Lower leg skin (tissue), 4 donors: ENCODE data around the gene FAM3D. TPM values are rescaled to one million over a fixed set of nuclear protein-coding genes. Genes with fewer than 3 reads are reported as not detected.

Source experiments
- DNase-seq, 2 donors: peaks; one replicate each; pipeline ENCODE4 v3.0.0-alpha.2; 2019; ENCODE audit warnings: low spot score in 2 of 2
- H3K4me3 ChIP-seq: fragments of 200-600 bp; sonication (generic); 2 replicates; pipeline ENCODE4 v1.5.1; 2017; ENCODE audit warnings: mild to moderate bottlenecking, low read depth; ENCODE audit not compliant: poor library complexity, severe bottlenecking
- POLR2A ChIP-seq, 2 donors: fragments of 450-650 bp; IDR thresholded peaks; one replicate each; pipeline ENCODE4 v1.6.1; 2016 to 2017; ENCODE audit warnings: antibody characterized with exemption in 2 of 2, mild to moderate bottlenecking in 1 of 2, moderate library complexity in 1 of 2
- whole genome bisulfite sequencing, 2 donors: methylation state at CpG; one replicate each; pipeline ENCODE4 v1.1.5; 2018; 5-methylcytosine and 5-hydroxymethylcytosine counted together
- intact Hi-C: fragments of 100-400 bp; cut with DNase I; formaldehyde crosslinking; loops from one replicate; pipeline ENCODE4 v1.15.0; 2023; ENCODE audit warnings: low total_unique reads
- total RNA-seq, 4 donors: library from RNA; depleted of rRNA; stranded (reverse); fragments of >200 nt; gene quantifications; one replicate each; pipeline ENCODE4 v1.1.0, GENCODE V29; 2016
- TF ChIP-seq, protein P1 (sequence below), 3 donors: fragments of 450-650 bp; IDR thresholded peaks; one replicate each; pipeline ENCODE4 v1.5.1; 2016; ENCODE audit warnings: antibody characterized with exemption in 3 of 3, mild to moderate bottlenecking in 3 of 3, moderate library complexity in 2 of 3

FAM3D gene
- total RNA-seq, 4 donors from 2014 or later = 3.7 to 3.8 (median 3.8) TPM; not detected in 1

DNA sequence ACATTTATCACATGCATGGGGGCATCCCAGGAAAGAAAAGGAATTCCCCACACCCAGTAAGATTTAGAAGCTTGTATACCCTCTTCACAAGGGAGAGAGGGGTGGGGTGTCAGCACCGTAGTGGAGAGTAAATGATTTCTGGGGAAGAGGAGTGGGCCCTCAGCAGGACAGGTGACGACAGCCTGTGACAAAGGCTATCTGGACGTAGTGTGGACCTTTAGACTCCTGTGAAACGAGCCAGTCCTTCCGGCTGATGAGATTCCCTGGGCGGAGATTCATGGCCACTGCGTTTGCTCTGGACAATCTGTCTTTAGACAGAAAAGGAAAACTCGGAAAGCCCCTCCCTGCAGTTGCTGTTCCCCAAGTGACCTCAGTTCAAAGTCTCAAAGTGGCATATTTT lies 1.7 kb upstream of the FAM3D start:
- intact Hi-C loops = no loop called here
- WGBS, 2 donors = 79 to 86% methylated on average over 8 of the region's 8 CpGs
- H3K4me3 ChIP-seq = no peak overlapping the region
- TF ChIP-seq, protein P1, sequence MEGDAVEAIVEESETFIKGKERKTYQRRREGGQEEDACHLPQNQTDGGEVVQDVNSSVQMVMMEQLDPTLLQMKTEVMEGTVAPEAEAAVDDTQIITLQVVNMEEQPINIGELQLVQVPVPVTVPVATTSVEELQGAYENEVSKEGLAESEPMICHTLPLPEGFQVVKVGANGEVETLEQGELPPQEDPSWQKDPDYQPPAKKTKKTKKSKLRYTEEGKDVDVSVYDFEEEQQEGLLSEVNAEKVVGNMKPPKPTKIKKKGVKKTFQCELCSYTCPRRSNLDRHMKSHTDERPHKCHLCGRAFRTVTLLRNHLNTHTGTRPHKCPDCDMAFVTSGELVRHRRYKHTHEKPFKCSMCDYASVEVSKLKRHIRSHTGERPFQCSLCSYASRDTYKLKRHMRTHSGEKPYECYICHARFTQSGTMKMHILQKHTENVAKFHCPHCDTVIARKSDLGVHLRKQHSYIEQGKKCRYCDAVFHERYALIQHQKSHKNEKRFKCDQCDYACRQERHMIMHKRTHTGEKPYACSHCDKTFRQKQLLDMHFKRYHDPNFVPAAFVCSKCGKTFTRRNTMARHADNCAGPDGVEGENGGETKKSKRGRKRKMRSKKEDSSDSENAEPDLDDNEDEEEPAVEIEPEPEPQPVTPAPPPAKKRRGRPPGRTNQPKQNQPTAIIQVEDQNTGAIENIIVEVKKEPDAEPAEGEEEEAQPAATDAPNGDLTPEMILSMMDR (IDR thresholded peaks at IDR 0.05) = no peak
- no peak for TF ChIP-seq POLR2A (IDR thresholded peaks at IDR 0.05)
- DNase-seq = peak in 1 of 2 donors; percentile 45

DNA sequence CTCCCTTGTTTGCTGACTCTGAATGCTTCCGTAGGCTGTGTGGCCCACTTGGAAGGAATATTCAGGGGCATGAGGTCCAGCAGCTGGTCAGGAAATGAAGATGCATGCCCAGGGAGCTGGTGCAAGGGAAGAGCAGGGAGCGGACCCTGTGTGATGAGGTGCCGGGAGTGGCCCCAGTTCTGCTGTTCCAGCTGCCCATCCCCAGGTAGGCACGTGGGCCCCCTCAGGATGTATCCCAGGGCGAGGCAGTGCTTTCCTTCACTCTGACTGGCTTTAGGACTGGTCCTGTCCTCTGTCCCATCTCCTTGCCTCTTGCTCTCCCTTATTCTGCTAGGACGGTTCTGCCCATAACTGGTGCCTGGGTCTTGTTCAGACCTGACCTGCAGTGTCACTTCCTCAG lies 1.1 kb upstream of the FAM3D start:
- H3K4me3 ChIP-seq = no peak overlapping the region
- DNase-seq = peak in 1 of 2 donors; percentile 53
- TF ChIP-seq, protein P1 (IDR thresholded peaks at IDR 0.05) = no peak
- no peak for TF ChIP-seq POLR2A (IDR thresholded peaks at IDR 0.05)
- intact Hi-C loops = no loop called here
- WGBS, 2 donors = 75 to 79% methylated on average over 6 of the region's 6 CpGs

DNA sequence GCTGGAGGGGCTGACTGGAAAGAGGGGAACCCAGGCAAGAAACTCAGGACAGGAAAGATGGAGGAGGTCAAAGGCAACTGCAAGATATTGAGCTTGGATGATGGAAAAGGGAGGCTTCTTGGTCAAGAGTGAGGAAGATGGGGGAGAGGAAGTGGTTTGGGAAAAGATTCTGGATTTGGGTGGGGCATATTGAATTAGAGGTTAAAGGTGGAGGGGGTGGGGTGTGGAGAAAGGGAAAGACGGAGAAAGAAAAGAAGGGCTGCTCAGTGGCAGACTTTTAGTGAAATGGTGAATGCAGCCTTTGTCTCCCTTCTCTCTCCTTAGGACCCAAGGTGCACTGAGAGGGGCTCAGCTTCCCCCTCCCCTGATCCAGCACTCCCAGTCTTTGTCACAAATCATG lies 655 bp upstream of the FAM3D start:
- DNase-seq = no peak
- TF ChIP-seq POLR2A (IDR thresholded peaks at IDR 0.05) = no peak
- TF ChIP-seq, protein P1 (IDR thresholded peaks at IDR 0.05) = no peak
- no peak overlapping the region for H3K4me3 ChIP-seq
- intact Hi-C loops = no loop called here
- 84 to 90% methylated on average over 1 of the region's 1 CpG for WGBS, 2 donors

DNA sequence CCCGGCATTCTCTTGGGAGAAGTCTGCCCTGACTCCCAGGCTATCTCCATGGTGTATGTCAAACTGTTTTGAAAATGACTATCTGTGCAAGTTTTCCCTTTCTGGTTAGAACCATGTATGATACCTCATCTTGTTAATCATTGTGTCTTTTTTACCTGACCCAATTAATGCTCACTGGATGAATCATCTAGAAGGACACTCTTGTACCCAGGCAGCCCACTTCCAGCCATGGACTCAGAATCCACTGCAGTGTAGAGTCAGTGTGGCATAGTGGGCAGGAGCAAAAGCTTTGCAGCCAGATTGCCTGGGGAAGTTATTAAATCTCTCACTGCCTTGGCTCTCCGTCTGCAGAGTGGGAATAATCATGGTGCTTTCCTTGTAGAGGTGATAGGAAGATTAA lies 1.2 kb downstream of the FAM3D start:
- intact Hi-C loops = no loop called here
- DNase-seq = no peak
- WGBS, 2 donors = 75 to 77% methylated on average over 2 of the region's 2 CpGs
- TF ChIP-seq POLR2A (IDR thresholded peaks at IDR 0.05) = no peak
- TF ChIP-seq, protein P1 (IDR thresholded peaks at IDR 0.05) = no peak
- no peak overlapping the region for H3K4me3 ChIP-seq

DNA sequence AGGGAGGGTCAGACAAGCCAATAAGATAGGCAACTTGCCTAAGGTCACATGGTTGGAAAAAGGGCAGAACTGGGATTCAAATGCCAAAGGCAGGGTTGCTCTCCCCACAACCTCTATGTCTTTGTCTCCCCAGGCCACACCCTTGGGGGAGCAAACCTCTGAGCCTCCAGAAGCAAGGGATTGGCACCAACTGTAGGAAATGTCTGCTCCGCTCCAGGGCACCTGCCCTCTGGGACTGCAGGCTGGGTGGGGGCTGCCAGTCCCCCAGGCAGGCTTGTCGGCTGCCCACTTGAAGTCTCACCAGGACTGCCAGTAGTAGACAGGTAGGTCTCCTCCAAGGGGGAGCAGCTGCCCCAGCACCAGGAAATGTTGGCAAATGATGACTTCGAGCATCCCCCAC lies 2.0 kb downstream of the FAM3D start:
- no peak overlapping the region for H3K4me3 ChIP-seq
- TF ChIP-seq, protein P1 (IDR thresholded peaks at IDR 0.05) = no peak
- TF ChIP-seq POLR2A (IDR thresholded peaks at IDR 0.05) = no peak
- DNase-seq = peak in 1 of 2 donors; percentile 53
- 80 to 92% methylated on average over 2 to 3 of the region's 3 CpGs for WGBS, 2 donors
- intact Hi-C loops = no loop called here

DNA sequence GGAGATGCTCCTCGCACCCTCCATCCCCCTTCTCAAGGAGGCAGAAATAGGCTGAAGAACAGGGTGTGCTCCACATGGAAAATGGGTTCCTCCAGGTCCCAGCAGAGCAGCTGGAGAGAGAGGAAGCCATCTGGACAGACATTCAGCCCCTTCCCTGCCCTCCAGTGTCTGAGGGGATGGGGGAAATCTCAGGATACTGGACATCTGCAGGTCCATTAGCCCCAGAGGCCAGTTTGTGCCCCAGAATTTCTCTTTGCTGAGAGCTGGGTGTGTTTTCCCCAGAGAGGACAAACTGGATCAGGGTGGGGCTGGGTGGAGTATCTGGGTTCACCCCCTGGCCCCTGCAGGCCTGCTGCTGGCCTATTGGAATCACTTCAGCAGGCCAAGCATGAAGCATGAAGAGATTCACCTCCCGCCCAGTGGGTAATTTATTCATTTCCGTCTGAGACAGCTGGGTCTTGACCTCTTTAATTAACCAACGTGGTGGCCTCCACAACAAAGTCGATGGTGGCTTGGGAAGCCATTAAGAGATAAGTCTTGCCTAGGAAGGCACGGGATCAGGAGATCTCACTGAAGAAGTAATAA lies 4.6 kb downstream of the FAM3D start:
- WGBS, 2 donors = 59 to 72% methylated on average over 6 of the region's 6 CpGs
- intact Hi-C loops = no loop called here
- no peak overlapping the region for H3K4me3 ChIP-seq
- DNase-seq = peak in 1 of 2 donors; percentile 73
- TF ChIP-seq POLR2A (IDR thresholded peaks at IDR 0.05) = no peak
- TF ChIP-seq, protein P1 (IDR thresholded peaks at IDR 0.05) = no peak
